GM10847 (cell line): ENCODE measurements around the gene FERMT1.

ENCODE experiments used
- POLR2A ChIP-seq: IDR thresholded peaks from 2 replicates; pipeline ENCODE4 v1.6.1; 2011; ENCODE audit not compliant: insufficient read length; ENCODE audit errors: extremely low read depth

FERMT1 gene

GRCh38 chr20:6095409-6095808, 27.4 kb downstream of the FERMT1 start:
- TF ChIP-seq POLR2A, result no peak

GRCh38 chr20:6094565-6094964, 28.3 kb downstream of the FERMT1 start:
- no peak for TF ChIP-seq POLR2A

GRCh38 chr20:6094063-6094462, 28.8 kb downstream of the FERMT1 start:
- no peak for TF ChIP-seq POLR2A

GRCh38 chr20:6091661-6092060, 31.2 kb downstream of the FERMT1 start:
- TF ChIP-seq POLR2A, result no peak

- TF ChIP-seq POLR2A, result no peak
Observed at GRCh38 chr20:6086868-6087267, 36.0 kb downstream of the FERMT1 start.

GRCh38 chr20:6083926-6084325, 38.9 kb downstream of the FERMT1 start:
- TF ChIP-seq POLR2A, result no peak

- TF ChIP-seq POLR2A, result no peak
Observed at GRCh38 chr20:6081236-6081635, 41.6 kb downstream of the FERMT1 start.

DNA sequence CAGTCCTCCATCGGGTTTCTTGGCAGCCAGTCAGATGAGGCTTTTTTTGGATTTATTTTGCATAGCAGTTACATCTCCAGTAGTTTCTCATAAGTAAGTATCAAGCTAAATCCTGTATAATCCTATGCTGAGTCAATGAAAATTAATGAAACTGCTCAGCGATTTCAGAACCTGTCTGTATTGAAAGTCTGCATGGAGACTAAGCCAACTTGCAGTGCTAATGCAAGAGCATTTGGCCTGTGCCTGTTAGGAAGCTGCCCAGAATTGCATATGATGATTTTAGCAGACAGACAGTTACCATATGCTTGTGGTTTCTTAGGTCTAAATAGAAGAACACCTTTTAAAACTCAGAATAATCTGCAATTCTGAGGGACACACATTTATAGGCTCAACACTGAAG, 43.8 kb downstream of the FERMT1 start:
- TF ChIP-seq POLR2A, result no peak

DNA sequence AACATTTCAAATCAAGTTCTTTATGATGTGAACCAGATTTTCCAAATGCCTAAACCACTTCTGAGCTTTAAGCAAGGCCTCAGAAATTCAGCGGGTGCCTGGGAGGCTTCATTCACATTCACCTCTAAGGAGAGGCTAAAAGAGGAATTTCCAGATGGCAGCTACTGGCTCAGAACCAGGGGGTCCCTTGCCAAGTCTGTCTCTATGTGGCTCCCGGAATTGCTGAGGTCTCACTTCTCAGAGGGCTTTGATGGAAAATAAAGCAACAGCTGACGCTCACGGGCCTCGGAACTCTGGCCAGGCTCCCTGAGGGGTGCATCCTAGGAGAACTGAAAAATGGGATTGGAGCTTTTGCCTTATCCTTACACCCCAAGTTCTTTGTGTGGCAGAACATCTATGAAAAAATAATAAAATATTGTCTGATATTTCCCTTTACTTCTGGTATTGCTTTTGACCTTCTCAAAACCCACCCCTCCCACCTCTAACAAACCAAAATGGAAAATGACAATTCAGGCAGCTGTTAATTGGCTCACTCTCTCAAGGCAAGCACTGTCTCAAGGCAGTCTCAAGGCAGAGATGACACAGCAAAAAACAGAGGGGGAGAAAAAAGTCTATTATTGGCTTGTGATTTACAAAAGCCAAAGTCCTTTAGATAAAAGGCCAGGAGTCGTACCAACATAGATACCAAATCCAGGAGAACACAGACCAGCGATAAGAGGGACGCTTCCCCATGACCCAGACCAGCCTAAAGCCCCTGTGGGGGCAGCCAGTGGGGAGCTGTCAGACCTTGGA, 47.2 kb downstream of the FERMT1 start:
- TF ChIP-seq POLR2A, result no peak

- TF ChIP-seq POLR2A, result no peak
Observed at GRCh38 chr20:6074784-6075183, 48.0 kb downstream of the FERMT1 start.

DNA sequence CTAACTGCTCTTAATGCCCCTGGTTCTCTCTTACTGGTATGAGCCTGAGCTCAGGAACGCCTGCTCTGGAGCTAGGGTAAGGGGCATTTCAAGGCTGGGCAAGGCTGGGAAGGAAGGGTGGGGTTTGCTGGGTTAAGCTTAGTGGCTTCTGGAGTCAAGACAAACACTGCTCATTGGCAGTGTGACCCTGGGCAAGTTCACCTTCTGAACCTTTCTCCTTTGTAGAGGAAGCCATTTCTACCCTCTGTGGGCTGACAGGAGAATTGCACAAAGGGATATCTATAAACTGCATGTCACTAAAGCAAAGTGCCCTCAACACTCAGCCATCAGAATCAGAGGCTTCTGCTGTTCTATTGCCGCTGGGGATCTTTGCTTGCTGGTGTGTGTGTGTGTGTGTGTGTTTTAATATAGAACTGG, 48.7 kb downstream of the FERMT1 start:
- TF ChIP-seq POLR2A, result no peak

DNA sequence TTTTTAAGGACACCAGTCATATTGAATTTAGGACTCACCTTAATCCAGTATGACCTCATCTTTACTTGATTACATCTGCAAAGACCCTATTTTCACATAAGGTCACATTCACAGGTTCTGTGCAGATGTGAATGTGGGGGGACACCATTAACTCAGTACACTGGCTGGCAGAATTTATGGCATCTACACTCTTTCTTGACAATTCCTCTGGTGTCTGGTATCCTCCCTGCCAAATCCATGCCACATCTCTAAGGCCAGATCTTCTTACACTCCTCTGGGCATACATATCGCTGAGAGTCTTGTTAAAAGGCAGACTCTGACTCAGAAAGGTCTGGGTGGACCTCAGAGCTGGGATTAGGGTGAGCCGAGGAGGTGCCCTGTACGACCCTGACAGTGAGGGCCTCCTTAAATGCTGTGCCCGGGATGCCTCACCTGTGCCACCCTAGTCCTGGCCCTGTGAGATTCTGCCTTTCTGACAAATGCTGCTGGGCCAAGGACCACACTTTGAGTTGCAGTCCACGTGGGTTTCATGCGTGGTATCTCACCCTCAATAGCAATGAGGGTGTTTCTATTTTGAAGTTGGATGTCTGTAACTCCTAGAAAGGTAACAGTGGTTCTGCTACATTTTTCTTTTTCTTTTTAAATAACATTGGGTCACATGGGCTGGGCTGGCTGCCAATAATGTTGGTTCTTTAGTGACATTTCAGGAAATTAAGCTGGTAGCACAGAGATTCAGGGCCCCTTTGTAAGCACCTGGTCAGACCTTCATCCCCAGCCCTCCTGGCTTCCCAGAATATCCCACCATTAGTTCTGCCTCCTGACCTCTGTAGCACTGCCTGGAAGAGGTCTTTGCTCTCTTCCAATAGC, 51.8 kb downstream of the FERMT1 start:
- no peak for TF ChIP-seq POLR2A

GRCh38 chr20:6069669-6070068, 53.2 kb downstream of the FERMT1 start:
- TF ChIP-seq POLR2A, result no peak

- no peak for TF ChIP-seq POLR2A
Observed at GRCh38 chr20:6067763-6068318, 55.0 kb downstream of the FERMT1 start.

DNA sequence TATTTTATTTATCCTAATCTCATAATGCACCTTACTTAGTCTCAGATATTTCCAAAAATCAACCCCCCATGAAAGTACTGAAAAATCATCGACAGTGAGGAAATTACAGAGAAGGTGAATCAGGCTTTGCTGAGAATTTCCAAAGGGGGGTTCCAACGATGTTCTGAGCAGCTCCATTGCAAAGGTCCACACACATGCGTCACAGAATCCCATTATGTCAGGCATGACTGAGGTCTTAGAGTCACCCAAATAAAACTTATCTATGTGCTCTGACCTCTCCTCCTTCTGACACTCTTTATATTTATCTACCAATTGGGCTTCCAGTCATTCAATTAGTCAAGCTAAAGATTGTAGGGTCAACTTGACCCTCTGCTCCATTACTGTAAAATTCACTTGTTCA, 56.2 kb downstream of the FERMT1 start:
- TF ChIP-seq POLR2A, result no peak

DNA sequence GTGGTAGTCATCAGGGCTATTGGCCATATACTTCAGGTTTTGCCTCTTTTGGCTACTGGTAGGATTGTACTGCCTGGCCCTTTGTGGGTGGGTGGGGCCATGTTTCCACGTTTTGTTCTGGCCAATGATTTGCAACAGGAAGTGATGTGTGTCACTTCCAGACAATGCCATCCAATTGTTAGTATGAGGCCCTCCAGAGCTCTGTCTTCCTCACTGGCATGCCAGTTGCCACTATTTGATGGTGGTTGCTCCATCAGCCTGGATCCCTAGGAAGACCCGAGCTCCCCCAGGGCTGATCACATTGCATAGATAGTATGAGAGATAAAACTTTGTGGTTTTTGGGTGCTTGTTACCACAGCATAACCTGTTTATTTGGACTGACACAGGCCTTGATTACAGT, 61.3 kb downstream of the FERMT1 start:
- TF ChIP-seq POLR2A, result no peak
